Ectodermal cell (in vitro differentiated cells): ENCODE data around the gene USP17L13. TPM values are rescaled to one million over a fixed set of nuclear protein-coding genes. Genes with fewer than 3 reads are reported as not detected.
"Not testable (repeated sequence)": the region's sequence is repeated elsewhere in the genome, so short reads cannot be mapped to it uniquely, and the experiment has no call there.

ENCODE experiments used
- H3K27ac ChIP-seq: 2 replicates; pipeline ENCODE4 v1.7.0; 2013; ENCODE audit warnings: mild to moderate bottlenecking, low read depth, low read length; ENCODE audit not compliant: insufficient read depth, poor library complexity, severe bottlenecking
- H3K27me3 ChIP-seq: 2 replicates; pipeline ENCODE4 v1.7.0; 2013; ENCODE audit warnings: mild to moderate bottlenecking, low read length; ENCODE audit not compliant: insufficient read depth, control insufficient read depth, poor library complexity, severe bottlenecking
- H3K36me3 ChIP-seq: one replicate; pipeline ENCODE4 v1.7.0; 2013; ENCODE audit warnings: low read length; ENCODE audit not compliant: control insufficient read depth, insufficient read depth
- H3K4me1 ChIP-seq: one replicate; pipeline ENCODE4 v1.7.0; 2013; ENCODE audit warnings: low read length; ENCODE audit not compliant: control insufficient read depth, insufficient read depth
- H3K4me3 ChIP-seq: 2 replicates; pipeline ENCODE4 v1.7.0; 2013; ENCODE audit warnings: low read depth, low read length, control low read depth; ENCODE audit not compliant: insufficient read depth
- H3K9me3 ChIP-seq: 2 replicates; pipeline ENCODE4 v1.7.0; 2013; ENCODE audit warnings: mild to moderate bottlenecking, low read length, moderate library complexity; ENCODE audit not compliant: control insufficient read depth
- WGBS, 2 experiments: methylation state at CpG; one replicate each; pipeline ENCODE4 v1.1.7; 2013; ENCODE audit warnings: missing lambda C conversion rate in 2 of 2; 5-methylcytosine and 5-hydroxymethylcytosine counted together
- polyA plus RNA-seq, 4 experiments: library from polyadenylated mRNA; stranded (reverse); fragments of 50-300 nt; gene quantifications; one replicate each; pipeline ENCODE4 v1.2.3, GENCODE V29; 2013

Gene USP17L13, protein sequence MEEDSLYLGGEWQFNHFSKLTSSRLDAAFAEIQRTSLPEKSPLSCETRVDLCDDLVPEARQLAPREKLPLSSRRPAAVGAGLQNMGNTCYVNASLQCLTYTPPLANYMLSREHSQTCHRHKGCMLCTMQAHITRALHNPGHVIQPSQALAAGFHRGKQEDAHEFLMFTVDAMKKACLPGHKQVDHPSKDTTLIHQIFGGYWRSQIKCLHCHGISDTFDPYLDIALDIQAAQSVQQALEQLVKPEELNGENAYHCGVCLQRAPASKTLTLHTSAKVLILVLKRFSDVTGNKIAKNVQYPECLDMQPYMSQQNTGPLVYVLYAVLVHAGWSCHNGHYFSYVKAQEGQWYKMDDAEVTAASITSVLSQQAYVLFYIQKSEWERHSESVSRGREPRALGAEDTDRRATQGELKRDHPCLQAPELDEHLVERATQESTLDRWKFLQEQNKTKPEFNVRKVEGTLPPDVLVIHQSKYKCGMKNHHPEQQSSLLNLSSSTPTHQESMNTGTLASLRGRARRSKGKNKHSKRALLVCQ
- polyA plus RNA-seq (2013, experiment 1 of 4) = not detected
- not detected for polyA plus RNA-seq (2013, experiment 2 of 4)
- not detected for polyA plus RNA-seq (2013, experiment 3 of 4)
- polyA plus RNA-seq (2013, experiment 4 of 4) = not detected

DNA sequence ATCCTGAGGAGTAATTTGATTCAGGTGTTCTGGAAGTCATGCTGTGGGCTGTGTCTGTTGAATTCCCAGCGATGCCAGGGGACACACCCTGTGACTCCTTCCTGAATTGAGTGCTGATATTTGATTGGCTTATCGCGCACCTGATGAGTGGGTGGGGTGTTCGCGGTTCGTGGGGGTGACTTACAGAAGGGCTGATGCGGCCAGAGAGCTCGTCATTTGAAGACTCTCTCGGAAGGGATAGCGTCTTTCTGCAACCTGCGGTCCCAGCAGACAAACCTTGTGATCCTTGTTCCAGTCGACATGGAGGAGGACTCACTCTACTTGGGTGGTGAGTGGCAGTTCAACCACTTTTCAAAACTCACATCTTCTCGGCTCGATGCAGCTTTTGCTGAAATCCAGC lies at the start of gene USP17L13:
USP17L13 (plus strand) TSS at position 301 of the 400 bp plus-strand sequence; CDS start at position 301, 0 bp downstream.
- H3K9me3 ChIP-seq, H3K4me3 ChIP-seq, H3K4me1 ChIP-seq, H3K27ac ChIP-seq, H3K27me3 ChIP-seq, H3K36me3 ChIP-seq: not testable (repeated sequence)
- WGBS, 2 experiments = no CpG with 5 or more reads among the region's 14 CpGs

DNA sequence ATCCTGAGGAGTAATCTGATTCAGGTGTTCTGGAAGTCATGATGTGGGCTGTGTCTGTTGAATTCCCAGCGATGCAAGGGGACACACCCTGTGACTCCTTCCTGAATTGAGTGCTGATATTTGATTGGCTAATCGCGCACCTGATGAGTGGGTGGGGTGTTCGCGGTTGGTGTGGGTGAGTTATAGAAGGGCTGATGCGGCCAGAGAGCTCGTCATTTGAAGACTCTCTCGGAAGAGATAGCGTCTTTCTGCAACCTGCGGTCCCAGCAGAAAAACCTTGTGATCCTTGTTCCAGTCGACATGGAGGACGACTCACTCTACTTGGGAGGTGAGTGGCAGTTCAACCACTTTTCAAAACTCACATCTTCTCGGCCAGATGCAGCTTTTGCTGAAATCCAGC lies 14.3 kb upstream of the USP17L13 start, which contains the start of gene USP17L10:
USP17L10 (plus strand) TSS at position 301 of the 400 bp plus-strand sequence; CDS start at position 301, 0 bp downstream.
- H3K4me3 ChIP-seq, H3K9me3 ChIP-seq, H3K27ac ChIP-seq, H3K36me3 ChIP-seq, H3K27me3 ChIP-seq, H3K4me1 ChIP-seq: not testable (repeated sequence)
- no CpG with 5 or more reads among the region's 13 CpGs for WGBS, 2 experiments

DNA sequence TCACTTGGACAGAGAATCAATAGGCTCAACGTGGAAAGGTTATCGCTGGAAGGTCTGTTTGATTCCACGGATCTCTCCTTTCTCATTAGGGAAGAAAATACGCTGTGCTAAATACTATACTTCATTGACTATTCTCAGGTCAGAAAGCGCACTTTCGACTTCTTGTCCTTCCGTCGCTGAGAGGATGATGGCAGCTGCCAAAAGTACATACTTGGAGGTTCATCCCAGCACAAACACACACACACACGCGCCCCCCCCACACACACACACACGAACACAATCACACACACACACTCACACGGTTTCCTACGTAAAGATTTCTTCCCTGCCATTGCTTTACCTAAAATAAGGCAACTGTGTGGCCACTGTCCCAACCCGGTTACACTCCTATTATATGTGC lies 10.0 kb upstream of the USP17L13 start:
- 89 to 92% methylated on average over 8 of the region's 14 CpGs for WGBS, 2 experiments
- not testable (repeated sequence) for H3K4me3 ChIP-seq

DNA sequence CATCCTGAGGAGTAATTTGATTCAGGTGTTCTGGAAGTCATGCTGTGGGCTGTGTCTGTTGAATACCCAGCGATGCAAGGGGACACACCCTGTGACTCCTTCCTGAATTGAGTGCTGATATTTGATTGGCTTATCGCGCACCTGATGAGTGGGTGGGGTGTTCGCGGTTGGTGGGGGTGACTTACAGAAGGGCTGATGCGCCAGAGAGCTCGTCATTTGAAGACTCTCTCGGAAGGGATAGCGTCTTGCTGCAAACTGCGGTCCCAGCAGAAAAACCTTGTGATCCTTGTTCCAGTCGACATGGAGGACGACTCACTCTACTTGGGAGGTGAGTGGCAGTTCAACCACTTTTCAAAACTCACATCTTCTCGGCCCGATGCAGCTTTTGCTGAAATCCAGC lies 9.6 kb upstream of the USP17L13 start, which contains the start of gene USP17L11:
USP17L11 (plus strand) TSS at position 301 of the 400 bp plus-strand sequence; CDS start at position 301, 0 bp downstream.
- H3K36me3 ChIP-seq, H3K27me3 ChIP-seq, H3K9me3 ChIP-seq, H3K4me1 ChIP-seq, H3K4me3 ChIP-seq, H3K27ac ChIP-seq: not testable (repeated sequence)
- WGBS, 2 experiments = no CpG with 5 or more reads among the region's 14 CpGs

More for the DNA sequence above, 10.0 kb upstream of the USP17L13 start:
- not testable (repeated sequence) for H3K4me1 ChIP-seq, H3K27me3 ChIP-seq, H3K36me3 ChIP-seq, H3K9me3 ChIP-seq, H3K27ac ChIP-seq

DNA sequence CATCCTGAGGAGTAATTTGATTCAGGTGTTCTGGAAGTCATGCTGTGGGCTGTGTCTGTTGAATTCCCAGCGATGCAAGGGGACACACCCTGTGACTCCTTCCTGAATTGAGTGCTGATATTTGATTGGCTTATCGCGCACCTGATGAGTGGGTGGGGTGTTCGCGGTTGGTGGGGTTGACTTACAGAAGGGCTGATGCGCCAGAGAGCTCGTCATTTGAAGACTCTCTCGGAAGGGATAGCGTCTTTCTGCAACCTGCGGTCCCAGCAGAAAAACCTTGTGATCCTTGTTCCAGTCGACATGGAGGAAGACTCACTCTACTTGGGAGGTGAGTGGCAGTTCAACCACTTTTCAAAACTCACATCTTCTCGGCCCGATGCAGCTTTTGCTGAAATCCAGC lies 4.8 kb upstream of the USP17L13 start, which contains the start of gene USP17L12:
USP17L12 (plus strand) TSS at position 301 of the 400 bp plus-strand sequence; CDS start at position 301, 0 bp downstream.
- H3K4me3 ChIP-seq, H3K9me3 ChIP-seq, H3K27me3 ChIP-seq, H3K27ac ChIP-seq, H3K36me3 ChIP-seq, H3K4me1 ChIP-seq: not testable (repeated sequence)
- WGBS, 2 experiments = no CpG with 5 or more reads among the region's 13 CpGs

DNA sequence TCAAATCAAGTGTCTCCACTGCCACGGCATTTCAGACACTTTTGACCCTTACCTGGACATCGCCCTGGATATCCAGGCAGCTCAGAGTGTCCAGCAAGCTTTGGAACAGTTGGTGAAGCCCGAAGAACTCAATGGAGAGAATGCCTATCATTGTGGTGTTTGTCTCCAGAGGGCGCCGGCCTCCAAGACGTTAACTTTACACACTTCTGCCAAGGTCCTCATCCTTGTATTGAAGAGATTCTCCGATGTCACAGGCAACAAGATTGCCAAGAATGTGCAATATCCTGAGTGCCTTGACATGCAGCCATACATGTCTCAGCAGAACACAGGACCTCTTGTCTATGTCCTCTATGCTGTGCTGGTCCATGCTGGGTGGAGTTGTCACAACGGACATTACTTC lies 5.6 kb downstream of the USP17L13 start:
- 88 to 92% methylated on average over 4 to 5 of the region's 8 CpGs for WGBS, 2 experiments
- not testable (repeated sequence) for H3K27ac ChIP-seq, H3K4me3 ChIP-seq, H3K9me3 ChIP-seq, H3K36me3 ChIP-seq, H3K27me3 ChIP-seq, H3K4me1 ChIP-seq

DNA sequence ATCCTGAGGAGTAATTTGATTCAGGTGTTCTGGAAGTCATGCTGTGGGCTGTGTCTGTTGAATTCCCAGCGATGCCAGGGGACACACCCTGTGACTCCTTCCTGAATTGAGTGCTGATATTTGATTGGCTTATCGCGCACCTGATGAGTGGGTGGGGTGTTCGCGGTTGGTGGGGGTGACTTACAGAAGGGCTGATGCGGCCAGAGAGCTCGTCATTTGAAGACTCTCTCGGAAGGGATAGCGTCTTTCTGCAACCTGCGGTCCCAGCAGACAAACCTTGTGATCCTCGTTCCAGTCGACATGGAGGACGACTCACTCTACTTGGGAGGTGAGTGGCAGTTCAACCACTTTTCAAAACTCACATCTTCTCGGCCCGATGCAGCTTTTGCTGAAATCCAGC lies 9.4 kb downstream of the USP17L13 start, which contains the start of gene USP17L15:
USP17L15 (plus strand) TSS at position 301 of the 400 bp plus-strand sequence; CDS start at position 301, 0 bp downstream.
- H3K9me3 ChIP-seq, H3K27ac ChIP-seq, H3K4me3 ChIP-seq, H3K36me3 ChIP-seq, H3K27me3 ChIP-seq, H3K4me1 ChIP-seq: not testable (repeated sequence)
- no CpG with 5 or more reads among the region's 15 CpGs for WGBS, 2 experiments

DNA sequence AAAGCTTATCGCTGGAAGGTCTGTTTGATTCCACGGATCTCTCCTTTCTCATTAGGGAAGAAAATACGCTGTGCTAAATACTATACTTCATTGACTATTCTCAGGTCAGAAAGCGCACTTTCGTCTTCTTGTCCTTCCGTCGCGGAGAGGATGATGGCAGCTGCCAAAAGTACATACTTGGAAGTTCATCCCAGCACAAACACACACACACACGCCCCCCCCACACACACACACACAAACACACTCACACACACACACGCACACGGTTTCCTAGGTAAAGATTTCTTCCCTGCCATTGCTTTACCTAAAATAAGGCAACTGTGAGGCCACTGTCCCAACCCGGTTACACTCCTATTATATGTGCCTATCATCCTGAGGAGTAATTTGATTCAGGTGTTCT lies 13.8 kb downstream of the USP17L13 start:
- not testable (repeated sequence) for H3K27me3 ChIP-seq, H3K4me3 ChIP-seq, H3K36me3 ChIP-seq, H3K4me1 ChIP-seq, H3K9me3 ChIP-seq, H3K27ac ChIP-seq
- WGBS, 2 experiments = no CpG with 5 or more reads among the region's 12 CpGs

DNA sequence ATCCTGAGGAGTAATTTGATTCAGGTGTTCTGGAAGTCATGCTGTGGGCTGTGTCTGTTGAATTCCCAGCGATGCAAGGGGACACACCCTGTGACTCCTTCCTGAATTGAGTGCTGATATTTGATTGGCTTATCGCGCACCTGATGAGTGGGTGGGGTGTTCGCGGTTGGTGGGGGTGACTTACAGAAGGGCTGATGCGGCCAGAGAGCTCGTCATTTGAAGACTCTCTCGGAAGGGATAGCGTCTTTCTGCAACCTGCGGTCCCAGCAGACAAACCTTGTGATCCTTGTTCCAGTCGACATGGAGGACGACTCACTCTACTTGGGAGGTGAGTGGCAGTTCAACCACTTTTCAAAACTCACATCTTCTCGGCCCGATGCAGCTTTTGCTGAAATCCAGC lies 18.9 kb downstream of the USP17L13 start, which contains the start of gene USP17L17:
USP17L17 (plus strand) TSS at position 301 of the 400 bp plus-strand sequence; CDS start at position 301, 0 bp downstream.
- H3K36me3 ChIP-seq, H3K9me3 ChIP-seq, H3K4me1 ChIP-seq, H3K27ac ChIP-seq, H3K4me3 ChIP-seq, H3K27me3 ChIP-seq: not testable (repeated sequence)
- no CpG with 5 or more reads among the region's 14 CpGs for WGBS, 2 experiments

DNA sequence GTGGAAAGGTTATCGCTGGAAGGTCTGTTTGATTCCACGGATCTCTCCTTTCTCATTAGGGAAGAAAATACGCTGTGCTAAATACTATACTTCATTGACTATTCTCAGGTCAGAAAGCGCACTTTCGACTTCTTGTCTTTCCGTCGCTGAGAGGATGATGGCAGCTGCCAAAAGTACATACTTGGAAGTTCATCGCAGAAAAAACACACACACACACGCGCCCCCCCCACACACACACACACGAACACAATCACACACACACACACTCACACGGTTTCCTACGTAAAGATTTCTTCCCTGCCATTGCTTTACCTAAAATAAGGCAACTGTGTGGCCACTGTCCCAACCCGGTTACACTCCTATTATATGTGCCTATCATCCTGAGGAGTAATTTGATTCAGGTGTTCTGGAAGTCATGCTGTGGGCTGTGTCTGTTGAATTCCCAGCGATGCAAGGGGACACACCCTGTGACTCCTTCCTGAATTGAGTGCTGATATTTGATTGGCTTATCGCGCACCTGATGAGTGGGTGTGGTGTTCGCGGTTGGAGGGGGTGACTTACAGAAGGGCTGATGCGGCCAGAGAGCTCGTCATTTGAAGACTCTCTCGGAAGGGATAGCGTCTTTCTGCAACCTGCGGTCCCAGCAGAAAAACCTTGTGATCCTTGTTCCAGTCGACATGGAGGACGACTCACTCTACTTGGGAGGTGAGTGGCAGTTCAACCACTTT lies 23.4 kb downstream of the USP17L13 start, which contains the start of gene USP17L18:
USP17L18 (plus strand) TSS at position 678 of the 728 bp plus-strand sequence; CDS start at position 678, 0 bp downstream.
- not testable (repeated sequence) for H3K36me3 ChIP-seq, H3K4me1 ChIP-seq, H3K9me3 ChIP-seq, H3K27me3 ChIP-seq, H3K27ac ChIP-seq, H3K4me3 ChIP-seq
- WGBS, 2 experiments = 82 to 87% methylated on average over 9 of the region's 26 CpGs
